ENCODE results near the gene SALL3.

GRCh38 chr18:78939105-78939504 lies 40.5 kb upstream of the SALL3 start:
- TF ChIP-seq CTCF (IDR thresholded peaks at IDR 0.05) (no peak), POLR2A (IDR thresholded peaks at IDR 0.05) (no peak)
